ENCODE data around the gene EHMT1. TPM values are rescaled to one million over a fixed set of nuclear protein-coding genes. Genes with fewer than 3 reads are reported as not detected.
A peak's percentile ranks its signal among the peaks of the same experiment; 100 is the strongest.

Gene EHMT1
- total RNA-seq, 1 donor from 2014 or later, result 163 TPM

GRCh38 chr9:137820161-137820855, 201.5 kb downstream of the EHMT1 start:
- H3K27me3 Mint-ChIP-seq (ENCODE audit: low read depth), result no peaks in the 10 kb centered on the region
- H3K4me1 Mint-ChIP-seq, result no peaks in the 10 kb centered on the region

DNA sequence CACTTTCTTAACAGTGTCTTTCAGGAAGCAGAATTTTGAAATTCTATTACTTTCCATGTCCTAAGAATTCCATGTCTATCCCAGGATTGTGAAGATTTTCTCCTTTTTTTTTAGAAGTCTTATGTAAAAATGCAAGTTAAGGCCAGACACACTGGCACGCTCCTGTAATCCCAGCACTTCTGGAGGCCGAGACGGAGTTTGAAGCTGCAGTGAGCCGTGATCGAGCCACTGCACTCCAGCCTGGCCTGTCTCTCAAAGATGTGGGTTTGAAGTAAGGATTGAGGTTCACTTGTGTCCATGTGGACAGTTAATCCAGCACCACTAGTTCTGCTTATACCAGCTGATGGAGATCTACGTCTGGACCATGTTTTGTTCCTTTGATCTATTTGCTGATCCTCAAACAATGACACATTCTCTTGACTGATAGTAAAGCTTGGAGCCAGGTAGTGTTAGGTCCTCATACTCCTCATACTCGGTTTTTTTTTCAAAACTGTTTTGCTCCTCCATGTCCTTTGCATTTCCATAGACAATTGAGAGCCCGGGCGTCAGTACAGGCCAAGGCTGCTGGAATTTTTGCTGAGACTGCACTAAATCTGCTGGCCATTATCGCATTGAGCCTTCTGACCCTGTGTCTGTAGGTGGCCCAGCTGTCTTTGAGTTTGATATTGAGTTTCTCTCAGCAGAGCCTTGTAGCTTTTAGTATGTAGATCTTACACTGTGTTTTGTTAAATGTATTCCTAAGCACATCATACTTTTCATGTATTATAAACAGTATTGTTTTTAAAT, 205.4 kb downstream of the EHMT1 start:
- H3K27me3 Mint-ChIP-seq (ENCODE audit: low read depth), result no peaks in the 10 kb centered on the region
- no peak overlapping the region for H3K27ac Mint-ChIP-seq (ENCODE audit: unreplicated experiment)

More at GRCh38 chr9:137820161-137820855, 201.5 kb downstream of the EHMT1 start:
- no peak for TF ChIP-seq CTCF (conservative IDR thresholded peaks at IDR 0.05)
- no peak overlapping the region for H3K4me3 Mint-ChIP-seq
- H3K9me3 Mint-ChIP-seq, result no peaks in the 10 kb centered on the region
- DNase-seq (ENCODE audit: low read depth, low spot score), result no peak
- H3K36me3 Mint-ChIP-seq (ENCODE audit: low read depth), result peaks cover 65% of the 10 kb centered on the region
- no peak overlapping the region for H3K27ac Mint-ChIP-seq (ENCODE audit: unreplicated experiment)

GRCh38 chr9:137825324-137825989, 206.7 kb downstream of the EHMT1 start:
- Mint-ChIP-seq H3K36me3 (ENCODE audit: low read depth) (peaks cover 53% of the 10 kb centered on the region), H3K27ac (ENCODE audit: unreplicated experiment) (no peak overlapping the region), H3K4me1 (no peaks in the 10 kb centered on the region), H3K27me3 (ENCODE audit: low read depth) (no peaks in the 10 kb centered on the region), H3K4me3 (no peak overlapping the region), H3K9me3 (no peaks in the 10 kb centered on the region)
- no peak for TF ChIP-seq CTCF (conservative IDR thresholded peaks at IDR 0.05)
- DNase-seq (ENCODE audit: low read depth, low spot score), result no peak

More for the DNA sequence above, 205.4 kb downstream of the EHMT1 start:
- no peak for TF ChIP-seq CTCF (conservative IDR thresholded peaks at IDR 0.05)
- DNase-seq (ENCODE audit: low read depth, low spot score), result no peak
- Mint-ChIP-seq H3K4me1 (no peaks in the 10 kb centered on the region), H3K4me3 (no peak overlapping the region), H3K9me3 (no peaks in the 10 kb centered on the region), H3K36me3 (ENCODE audit: low read depth) (peaks cover 58% of the 10 kb centered on the region)

- Mint-ChIP-seq H3K27me3 (ENCODE audit: low read depth) (no peaks in the 10 kb centered on the region), H3K4me3 (no peak overlapping the region), H3K4me1 (no peaks in the 10 kb centered on the region), H3K9me3 (no peaks in the 10 kb centered on the region), H3K36me3 (ENCODE audit: low read depth) (peaks cover 51% of the 10 kb centered on the region), H3K27ac (ENCODE audit: unreplicated experiment) (no peak overlapping the region)
- TF ChIP-seq CTCF (conservative IDR thresholded peaks at IDR 0.05), result no peak
- no peak for DNase-seq (ENCODE audit: low read depth, low spot score)
Observed at GRCh38 chr9:137827908-137828526, 209.2 kb downstream of the EHMT1 start.

DNA sequence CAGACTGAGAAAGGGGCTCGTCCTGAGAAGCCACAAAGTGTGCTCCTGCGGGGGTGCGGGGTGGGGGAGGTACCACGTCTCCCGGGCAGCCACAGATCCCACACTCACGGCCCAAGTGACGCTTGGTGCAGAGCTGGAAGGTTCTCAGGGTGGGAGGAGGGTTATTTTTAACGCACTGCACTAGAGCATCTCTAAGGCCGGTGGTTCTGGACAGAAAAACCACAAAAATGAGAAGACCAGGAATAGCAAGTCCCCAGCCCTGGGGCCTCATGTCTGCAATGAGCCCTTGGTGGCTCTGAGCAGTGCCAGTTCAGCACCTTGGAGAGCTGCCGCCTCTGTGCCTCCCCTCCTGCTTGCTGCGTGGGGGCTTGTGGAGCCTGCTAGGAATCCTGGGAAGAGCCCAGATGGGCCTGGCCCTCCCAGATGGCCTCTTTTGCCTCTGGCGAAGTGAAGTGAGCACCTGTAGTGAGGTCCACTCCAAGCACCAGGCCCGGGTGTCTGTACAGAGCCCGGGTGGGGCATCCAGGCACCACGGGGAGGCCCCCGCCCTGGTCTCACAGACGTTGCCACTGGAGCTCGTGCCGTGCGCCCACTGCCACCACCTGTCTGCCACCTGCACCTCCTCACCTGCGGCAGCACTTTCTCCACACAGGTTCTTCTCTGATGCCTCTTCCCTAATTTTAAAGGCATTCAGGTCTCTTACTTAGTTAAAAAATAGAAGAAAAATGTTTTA, 209.9 kb downstream of the EHMT1 start:
- Mint-ChIP-seq H3K36me3 (ENCODE audit: low read depth) (peaks cover 50% of the 10 kb centered on the region), H3K4me3 (no peak overlapping the region), H3K9me3 (no peaks in the 10 kb centered on the region), H3K27me3 (ENCODE audit: low read depth) (no peaks in the 10 kb centered on the region), H3K4me1 (no peaks in the 10 kb centered on the region), H3K27ac (ENCODE audit: unreplicated experiment) (no peak overlapping the region)
- TF ChIP-seq CTCF (conservative IDR thresholded peaks at IDR 0.05), result no peak
- DNase-seq (ENCODE audit: low read depth, low spot score), result peak; percentile 45

Data from neural crest cell (in vitro differentiated cells).